ENCODE data around the gene SH2D3C. TPM values are rescaled to one million over a fixed set of nuclear protein-coding genes. Genes with fewer than 3 reads are reported as not detected.

Gene SH2D3C
- total and polyA plus RNA-seq, 10 of the 15 experiments (the other 5 are each of a cell fraction or from before 2014, with no cell fraction given) = 1.2 to 23.5 (median 16.2) TPM

GRCh38 chr9:127767410-127767809, 11.1 kb downstream of the SH2D3C start:
- Histone ChIP-seq H3K27ac (ENCODE audit: control insufficient read depth, insufficient read depth) (no peak overlapping the region), H3K4me3 (no peak overlapping the region), H3K36me3 (ENCODE audit: control insufficient read depth in 2 of 2, insufficient read depth in 2 of 2, low read length in 1 of 2) (peaks cover 5 to 27% of the 10 kb centered on the region in 2 experiments), H4K20me1 (ENCODE audit: control insufficient read depth, insufficient read depth) (peaks cover 5% of the 10 kb centered on the region; the same call in 1 of the 2 replicates), H3K4me1 (ENCODE audit: control insufficient read depth, insufficient read depth, low read length) (peaks cover 24% of the 10 kb centered on the region), H3K27me3 (replicated peaks in 1 of 2; ENCODE audit: control insufficient read depth in 2 of 2, insufficient read depth in 2 of 2, low read length in 1 of 2) (no peaks in the 10 kb centered on the region), H3K9ac (ENCODE audit: control insufficient read depth, insufficient read depth, low read length) (no peak overlapping the region), H3K9me3 (replicated peaks; ENCODE audit: control insufficient read depth, insufficient read depth, low read length) (no peaks in the 10 kb centered on the region), H3K4me2 (ENCODE audit: control insufficient read depth, insufficient read depth) (no peak overlapping the region), H3K79me2 (ENCODE audit: control insufficient read depth, insufficient read depth, low read length) (peaks cover 13% of the 10 kb centered on the region), H2AFZ (ENCODE audit: control insufficient read depth, low read depth, low read length) (no peak overlapping the region)
- RAD21 ChIA-PET (ENCODE audit: unreplicated experiment) = interaction anchor here (0.7 to 7.6 kb wide), 6 partner anchors 11 to 154 kb away, joined by 3 to 61 read pairs (median 4); partner anchors contain the start of genes CDK9, PTRH1, SH2D3C and TOR2A
- DNase-seq (ENCODE audit: low read depth, low spot score) = no peak
- FAIRE-seq = no peak
- no TSS peak for BruUV-seq (replicated peaks)
- in situ Hi-C loops (cut with MboI) = no loop called here
- ATAC-seq = no peak
- CTCF ChIA-PET = interaction anchor here (0.8 to 9.2 kb wide), 5 partner anchors 9 to 154 kb away, joined by 3 to 75 read pairs (median 4); partner anchors contain the start of genes CDK9 and TOR2A
- POLR2A ChIA-PET = interaction anchor here (1.0 to 1.4 kb wide), 3 partner anchors 9 to 138 kb away, joined by 3 to 8 read pairs (median 4); no protein-coding TSS in a partner anchor
- intact Hi-C loops (cut with micrococcal nuclease; ENCODE audit: unreplicated experiment) = no loop called here
- WGBS (ENCODE audit: insufficient coverage, insufficient replicate concordance, low lambda C conversion rate, missing lambda C conversion rate) = 63% methylated on average over 3 of the region's 3 CpGs
- SMC1A ChIA-PET (ENCODE audit: uncharacterized antibody, unreplicated experiment) = interaction anchor here (1.2 to 2.0 kb wide), 4 partner anchors 8 to 149 kb away, joined by 4 to 9 read pairs (median 5); partner anchors contain the start of genes SH2D3C and ST6GALNAC4
- TF ChIP-seq ASH2L (IDR thresholded peaks at IDR 0.05; ENCODE audit: borderline replicate concordance, low read depth) = no peak
- TF ChIP-seq MTA3 (IDR thresholded peaks at IDR 0.05; ENCODE audit: borderline replicate concordance, low read length) = no peak
- TF ChIP-seq EZH2 (IDR thresholded peaks at IDR 0.05; ENCODE audit: borderline replicate concordance, control insufficient read depth, low read depth, low read length) = no peak
- no peak for TF ChIP-seq EP300 (IDR thresholded peaks at IDR 0.05; ENCODE audit: borderline replicate concordance in 1 of 2, control insufficient read depth in 1 of 2, low read depth in 2 of 2, low read length in 2 of 2)
- TF ChIP-seq HDGF (IDR thresholded peaks at IDR 0.05) = no peak
- no peak for TF ChIP-seq NFYA (IDR thresholded peaks at IDR 0.05; ENCODE audit: borderline replicate concordance, low read depth, low read length)
- TF ChIP-seq ZNF592 (IDR thresholded peaks at IDR 0.05) = no peak
- TF ChIP-seq HDAC2 (IDR thresholded peaks at IDR 0.05) = no peak
- TF ChIP-seq CEBPZ (IDR thresholded peaks at IDR 0.05; ENCODE audit: low read depth, low read length) = no peak
- TF ChIP-seq RELB (IDR thresholded peaks at IDR 0.05; ENCODE audit: low read depth) = no peak
- TF ChIP-seq POU2F2 (IDR thresholded peaks at IDR 0.05; ENCODE audit: borderline replicate concordance, low read depth, low read length) = no peak
- TF ChIP-seq SIN3A (IDR thresholded peaks at IDR 0.05; ENCODE audit: low read depth, low read length) = no peak
- no peak for TF ChIP-seq NR2F1 (conservative IDR thresholded peaks at IDR 0.05)

All from GM12878 (cell line).